Measurements from ENCODE around the gene IRX6. TPM values are rescaled to one million over a fixed set of nuclear protein-coding genes. Genes with fewer than 3 reads are reported as not detected.

IRX6 gene
- total RNA-seq, 1 donor from 2014 or later = 0.82 TPM

DNA sequence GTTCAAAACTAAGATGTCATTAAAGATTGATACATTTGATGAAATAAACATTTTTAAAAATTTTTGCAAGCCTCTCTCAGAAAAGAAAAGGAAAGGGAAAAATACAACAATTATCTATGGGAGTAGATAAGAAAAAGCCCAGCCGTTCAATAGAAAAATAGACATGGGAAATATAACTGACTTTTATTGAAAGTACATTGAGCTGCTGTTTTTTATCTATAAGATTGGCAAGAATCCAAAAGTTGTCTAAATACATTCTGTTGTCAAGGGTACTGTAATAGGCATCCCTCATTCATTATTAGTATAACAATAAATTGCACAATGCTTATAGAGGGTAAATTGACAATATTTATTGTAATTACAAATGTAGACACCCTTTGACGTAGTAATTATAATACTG is 38.4 kb upstream of the IRX6 start:
- Mint-ChIP-seq H3K4me3 (ENCODE audit: unreplicated experiment) (no peak overlapping the region), H3K4me1 (ENCODE audit: unreplicated experiment) (no peaks in the 10 kb centered on the region), H3K9me3 (ENCODE audit: unreplicated experiment) (peaks cover 4% of the 10 kb centered on the region), H3K27ac (ENCODE audit: unreplicated experiment) (no peak overlapping the region), H3K27me3 (ENCODE audit: unreplicated experiment) (peaks cover 1% of the 10 kb centered on the region), H3K36me3 (ENCODE audit: low read depth, unreplicated experiment) (no peaks in the 10 kb centered on the region)
- DNase-seq (ENCODE audit: low spot score) = no peak
- no peak for TF ChIP-seq CTCF (IDR thresholded peaks at IDR 0.05; ENCODE audit: unreplicated experiment)

DNA sequence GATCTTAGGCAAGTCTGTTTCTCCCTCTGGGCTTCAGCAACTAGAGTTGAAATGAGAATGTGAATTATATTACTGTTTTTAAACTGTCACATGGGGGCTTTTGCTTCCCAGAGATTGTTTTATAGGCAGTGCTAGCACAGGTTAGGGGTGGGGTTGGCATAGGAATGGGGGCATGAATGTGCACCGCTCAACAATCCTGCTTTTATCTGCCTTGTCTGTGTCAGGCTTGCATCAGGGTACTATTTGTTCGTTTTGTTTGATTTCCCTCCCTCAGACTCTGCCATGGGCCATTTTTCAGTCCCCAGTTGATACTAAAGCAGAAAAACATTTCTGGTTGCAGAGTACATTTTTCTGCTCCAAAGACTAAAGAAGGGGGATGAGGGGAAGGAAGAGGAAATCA is 34.6 kb upstream of the IRX6 start:
- no peaks in the 10 kb centered on the region for H3K36me3 Mint-ChIP-seq (ENCODE audit: low read depth, unreplicated experiment)
- no peak for TF ChIP-seq CTCF (IDR thresholded peaks at IDR 0.05; ENCODE audit: unreplicated experiment)
- DNase-seq (ENCODE audit: low spot score) = no peak
- no peaks in the 10 kb centered on the region for H3K4me1 Mint-ChIP-seq (ENCODE audit: unreplicated experiment)
- H3K27me3 Mint-ChIP-seq (ENCODE audit: unreplicated experiment) = peaks cover 1% of the 10 kb centered on the region
- H3K27ac Mint-ChIP-seq (ENCODE audit: unreplicated experiment) = no peak overlapping the region
- no peak overlapping the region for H3K4me3 Mint-ChIP-seq (ENCODE audit: unreplicated experiment)
- peaks cover 4% of the 10 kb centered on the region for H3K9me3 Mint-ChIP-seq (ENCODE audit: unreplicated experiment)

DNA sequence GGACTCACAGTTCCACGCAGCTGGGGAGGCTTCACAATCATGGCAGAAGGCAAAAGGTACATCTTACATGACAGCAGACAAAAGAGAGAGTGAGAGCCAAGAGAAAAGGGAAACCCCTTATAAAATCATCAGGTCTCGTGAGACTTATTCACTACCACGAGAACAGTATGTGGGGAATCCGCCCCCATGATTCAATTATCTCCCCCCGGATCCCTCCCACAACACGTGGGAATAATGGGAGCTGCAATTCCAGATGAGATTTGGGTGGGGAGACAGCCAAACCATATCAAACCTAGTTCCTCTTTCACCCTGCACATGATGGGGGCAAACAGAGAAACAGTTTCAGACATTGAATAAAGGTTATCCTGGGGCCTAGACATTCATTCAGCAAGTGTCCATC is 32.2 kb upstream of the IRX6 start:
- Mint-ChIP-seq H3K4me1 (ENCODE audit: unreplicated experiment) (no peaks in the 10 kb centered on the region), H3K4me3 (ENCODE audit: unreplicated experiment) (no peak overlapping the region), H3K9me3 (ENCODE audit: unreplicated experiment) (peaks cover 4% of the 10 kb centered on the region), H3K27me3 (ENCODE audit: unreplicated experiment) (peaks cover 1% of the 10 kb centered on the region), H3K36me3 (ENCODE audit: low read depth, unreplicated experiment) (no peaks in the 10 kb centered on the region), H3K27ac (ENCODE audit: unreplicated experiment) (no peak overlapping the region)
- TF ChIP-seq CTCF (IDR thresholded peaks at IDR 0.05; ENCODE audit: unreplicated experiment) = no peak
- DNase-seq (ENCODE audit: low spot score) = no peak

GRCh38 chr16:55292491-55292890 is 31.5 kb upstream of the IRX6 start:
- Mint-ChIP-seq H3K4me3 (ENCODE audit: unreplicated experiment) (no peak overlapping the region), H3K27ac (ENCODE audit: unreplicated experiment) (no peak overlapping the region), H3K36me3 (ENCODE audit: low read depth, unreplicated experiment) (no peaks in the 10 kb centered on the region), H3K4me1 (ENCODE audit: unreplicated experiment) (no peaks in the 10 kb centered on the region), H3K27me3 (ENCODE audit: unreplicated experiment) (no peaks in the 10 kb centered on the region), H3K9me3 (ENCODE audit: unreplicated experiment) (peaks cover under 1% of the 10 kb centered on the region)
- DNase-seq (ENCODE audit: low spot score) = no peak
- no peak for TF ChIP-seq CTCF (IDR thresholded peaks at IDR 0.05; ENCODE audit: unreplicated experiment)

GRCh38 chr16:55294129-55294528 is 29.9 kb upstream of the IRX6 start:
- no peaks in the 10 kb centered on the region for H3K9me3 Mint-ChIP-seq (ENCODE audit: unreplicated experiment)
- no peaks in the 10 kb centered on the region for H3K36me3 Mint-ChIP-seq (ENCODE audit: low read depth, unreplicated experiment)
- no peaks in the 10 kb centered on the region for H3K27me3 Mint-ChIP-seq (ENCODE audit: unreplicated experiment)
- H3K27ac Mint-ChIP-seq (ENCODE audit: unreplicated experiment) = no peak overlapping the region
- no peak overlapping the region for H3K4me3 Mint-ChIP-seq (ENCODE audit: unreplicated experiment)
- H3K4me1 Mint-ChIP-seq (ENCODE audit: unreplicated experiment) = no peaks in the 10 kb centered on the region
- no peak for DNase-seq (ENCODE audit: low spot score)
- TF ChIP-seq CTCF (IDR thresholded peaks at IDR 0.05; ENCODE audit: unreplicated experiment) = no peak

All from endothelial cell (in vitro differentiated cells).